H1 (cell line): ENCODE results near the gene OR10J4. TPM values are rescaled to one million over a fixed set of nuclear protein-coding genes. Genes with fewer than 3 reads are reported as not detected.

Experiments
- BRCA1 ChIP-seq: IDR thresholded peaks from 2 replicates; pipeline ENCODE4 v1.6.1; 2012; ENCODE audit warnings: low read depth, low read length, improper control_type of control experiment
- CBX8 ChIP-seq: fragments of 300-800, 300-1000 bp; sonication (generic); IDR thresholded peaks from 2 replicates; pipeline ENCODE4 v1.7.1; 2016; ENCODE audit warnings: low read depth, low read length, borderline replicate concordance
- CHD7 ChIP-seq: fragments of 300-600 bp; sonication (generic); IDR thresholded peaks from 2 replicates; pipeline ENCODE4 v1.7.1; 2012; ENCODE audit warnings: low read length, moderate library complexity, mild to moderate bottlenecking, inconsistent platforms; ENCODE audit not compliant: insufficient replicate concordance
- EGR1 ChIP-seq: IDR thresholded peaks from 2 replicates; pipeline ENCODE4 v1.6.1; 2011; ENCODE audit warnings: low read depth, low read length, borderline replicate concordance
- JUN ChIP-seq: IDR thresholded peaks from 2 replicates; pipeline ENCODE4 v1.6.1; 2011; ENCODE audit warnings: low read depth, mild to moderate bottlenecking, improper control_type of control experiment, low read length
- SUZ12 ChIP-seq: fragments of 200-600 bp; sonication (generic); IDR thresholded peaks from 2 replicates; pipeline ENCODE4 v1.6.1; 2012; ENCODE audit warnings: mild to moderate bottlenecking, inconsistent platforms, low read length, moderate library complexity, mixed read lengths
- USF2 ChIP-seq: IDR thresholded peaks from 2 replicates; pipeline ENCODE4 v1.6.1; 2011; ENCODE audit warnings: low read length, improper control_type of control experiment
- polyA plus RNA-seq, 7 experiments: library from polyadenylated mRNA; depleted of rRNA in 3 of 7; stranded (reverse) in 5 of 7; unstranded in 2 of 7; fragments of >200 nt in 5 of 7; fragments of 200-250 nt in 2 of 7; gene quantifications; 1 replicate in 5 of 7; 2 replicates in 1 of 7; 4 replicates in 1 of 7; pipeline versions ENCODE4 v1.2.1 to v1.2.3, GENCODE V29; 2011 to 2013; ENCODE audit warnings: missing spikeins in 2 of 7, mixed read lengths in 2 of 7
- total RNA-seq: library from RNA; stranded (reverse); fragmentation: NEBNext Ultra II Directional; extraction: Animal tissue kit (Norgen Biotek cat#: 25700); gene quantifications from 2 replicates; pipeline ENCODE4 v1.2.1, GENCODE V29; 2021

OR10J4 gene
- total and polyA plus RNA-seq, 2 of the 8 experiments (the other 6 are each of a cell fraction or from before 2014, with no cell fraction given), result not detected

- TF ChIP-seq CHD7 (no peak), CBX8 (no peak), SUZ12 (no peak), EGR1 (no peak), JUN (no peak), USF2 (no peak), BRCA1 (no peak)
- TF ChIP-seq, all 59 proteins: peak for 0
Observed at GRCh38 chr1:159468321-159468720, 36.3 kb downstream of the OR10J4 start (continued).
